Esophagus (tissue), 2 donors: ENCODE results near the gene PLCB1. TPM values are rescaled to one million over a fixed set of nuclear protein-coding genes. Genes with fewer than 3 reads are reported as not detected.

Experiments used
- H3K27ac ChIP-seq, 2 donors: one replicate each; pipeline ENCODE4 v1.5.1; 2013; ENCODE audit warnings: low read depth in 2 of 2, mild to moderate bottlenecking in 2 of 2, inconsistent platforms in 1 of 2, low read length in 1 of 2, moderate library complexity in 1 of 2
- H3K27me3 ChIP-seq, 2 donors: one replicate each; pipeline ENCODE4 v1.6.1; 2013; ENCODE audit warnings: low read length in 2 of 2, control low read depth in 1 of 2, mild to moderate bottlenecking in 1 of 2; ENCODE audit not compliant: insufficient read depth in 2 of 2, control insufficient read depth in 1 of 2
- H3K36me3 ChIP-seq, 2 donors: one replicate each; pipeline ENCODE4 v1.6.1; 2013; ENCODE audit warnings: low read length in 1 of 2; ENCODE audit not compliant: control insufficient read depth in 2 of 2, insufficient read depth in 2 of 2
- H3K4me1 ChIP-seq, 2 donors: one replicate each; pipeline ENCODE4 v1.6.1; 2013; ENCODE audit warnings: low read length in 1 of 2; ENCODE audit not compliant: control insufficient read depth in 2 of 2, insufficient read depth in 2 of 2
- H3K4me3 ChIP-seq, 2 donors: one replicate each; pipeline ENCODE4 v1.5.1; 2013; ENCODE audit warnings: low read length in 2 of 2, mild to moderate bottlenecking in 2 of 2, low read depth in 1 of 2, moderate library complexity in 1 of 2
- H3K9me3 ChIP-seq, 2 donors: one replicate each; pipeline ENCODE4 v1.6.1; 2013; ENCODE audit warnings: mild to moderate bottlenecking in 2 of 2, low read depth in 1 of 2, low read length in 1 of 2, moderate library complexity in 1 of 2; ENCODE audit not compliant: control insufficient read depth in 2 of 2, insufficient read depth in 1 of 2
- WGBS, 2 donors: extraction: QIAGEN DNeasy Blood & Tissue Kit; methylation state at CpG; one replicate each; pipeline ENCODE4 v1.1.7; 2013; 5-methylcytosine and 5-hydroxymethylcytosine counted together
- polyA plus RNA-seq, 2 donors: library from polyadenylated mRNA; stranded (reverse); fragments of 200-250 nt; gene quantifications; one replicate each; pipeline ENCODE4 v1.2.3, GENCODE V29; 2013
- donor health status: healthy with polysubstance abuse.
- donor health status: Bipolar disorder and iron deficiency.

The PLCB1 gene
- polyA plus RNA-seq, 2 donors: 1.7 to 3.0 TPM

- WGBS, 2 donors: 84 to 86% methylated on average over 3 of the region's 3 CpGs
- no peak overlapping the region for H3K4me3 ChIP-seq
These were observed 198.3 kb downstream of the PLCB1 start for GRCh38 chr20:8330319-8330784.

GRCh38 chr20:8330785-8331695, 199.0 kb downstream of the PLCB1 start:
- Histone ChIP-seq H3K36me3 (no peaks in the 10 kb centered on the region), H3K9me3 (no peaks in the 10 kb centered on the region), H3K4me1 (no peaks in the 10 kb centered on the region), H3K4me3 (no peak overlapping the region), H3K27me3 (no peaks in the 10 kb centered on the region), H3K27ac (no peak overlapping the region)
- WGBS, 2 donors: 46 to 47% methylated on average over 3 of the region's 3 CpGs

More at GRCh38 chr20:8330319-8330784, 198.3 kb downstream of the PLCB1 start:
- Histone ChIP-seq H3K36me3 (no peaks in the 10 kb centered on the region), H3K27ac (no peak overlapping the region), H3K27me3 (no peaks in the 10 kb centered on the region), H3K4me1 (no peaks in the 10 kb centered on the region), H3K9me3 (no peaks in the 10 kb centered on the region)

GRCh38 chr20:8331740-8332412, 199.8 kb downstream of the PLCB1 start:
- WGBS, 2 donors: 31 to 46% methylated on average over 6 of the region's 6 CpGs
- no peak overlapping the region for H3K4me3 ChIP-seq
- H3K36me3 ChIP-seq: no peaks in the 10 kb centered on the region
- H3K27me3 ChIP-seq: no peaks in the 10 kb centered on the region
- no peaks in the 10 kb centered on the region for H3K4me1 ChIP-seq
- H3K9me3 ChIP-seq: no peaks in the 10 kb centered on the region
- H3K27ac ChIP-seq: no peak overlapping the region

GRCh38 chr20:8334641-8335040, 202.6 kb downstream of the PLCB1 start:
- Histone ChIP-seq H3K27ac (no peak overlapping the region), H3K36me3 (no peaks in the 10 kb centered on the region), H3K4me1 (no peaks in the 10 kb centered on the region), H3K9me3 (no peaks in the 10 kb centered on the region), H3K27me3 (no peaks in the 10 kb centered on the region), H3K4me3 (no peak overlapping the region)
- WGBS, 2 donors: 53 to 62% methylated on average over 2 of the region's 2 CpGs

- Histone ChIP-seq H3K9me3 (no peaks in the 10 kb centered on the region), H3K4me1 (no peaks in the 10 kb centered on the region), H3K4me3 (no peak overlapping the region), H3K27me3 (no peaks in the 10 kb centered on the region), H3K36me3 (no peaks in the 10 kb centered on the region), H3K27ac (no peak overlapping the region)
- 47 to 62% methylated on average over 1 of the region's 1 CpG for WGBS, 2 donors
These were observed 203.0 kb downstream of the PLCB1 start for GRCh38 chr20:8335059-8335458.

GRCh38 chr20:8335495-8336195, 203.6 kb downstream of the PLCB1 start:
- Histone ChIP-seq H3K27me3 (no peaks in the 10 kb centered on the region), H3K36me3 (no peaks in the 10 kb centered on the region), H3K9me3 (no peaks in the 10 kb centered on the region), H3K27ac (no peak overlapping the region), H3K4me3 (no peak overlapping the region), H3K4me1 (no peaks in the 10 kb centered on the region)
- 81 to 88% methylated on average over 7 of the region's 7 CpGs for WGBS, 2 donors

GRCh38 chr20:8339349-8339748, 207.3 kb downstream of the PLCB1 start:
- Histone ChIP-seq H3K4me3 (no peak overlapping the region), H3K9me3 (no peaks in the 10 kb centered on the region), H3K27me3 (no peaks in the 10 kb centered on the region), H3K27ac (no peak overlapping the region), H3K4me1 (no peaks in the 10 kb centered on the region), H3K36me3 (no peaks in the 10 kb centered on the region)
- 75 to 92% methylated on average over 3 of the region's 3 CpGs for WGBS, 2 donors

GRCh38 chr20:8342391-8342790, 210.3 kb downstream of the PLCB1 start:
- Histone ChIP-seq H3K9me3 (no peaks in the 10 kb centered on the region), H3K36me3 (no peaks in the 10 kb centered on the region), H3K27ac (no peak overlapping the region), H3K4me1 (peaks cover 0 to 2% of the 10 kb centered on the region in 2 donors), H3K4me3 (no peak overlapping the region), H3K27me3 (no peaks in the 10 kb centered on the region)
- WGBS, 2 donors: 61 to 96% methylated on average over 3 of the region's 3 CpGs

- H3K36me3 ChIP-seq: no peaks in the 10 kb centered on the region
- no peaks in the 10 kb centered on the region for H3K9me3 ChIP-seq
- peaks cover 0 to 2% of the 10 kb centered on the region in 2 donors for H3K4me1 ChIP-seq
- H3K4me3 ChIP-seq: no peak overlapping the region
- no peaks in the 10 kb centered on the region for H3K27me3 ChIP-seq
- H3K27ac ChIP-seq: no peak overlapping the region
- WGBS, 2 donors: 45 to 53% methylated on average over 3 of the region's 3 CpGs
These were observed 212.0 kb downstream of the PLCB1 start for GRCh38 chr20:8344106-8344505.
